H1 (cell line): ENCODE measurements around the gene GCFC2. TPM values are rescaled to one million over a fixed set of nuclear protein-coding genes. Genes with fewer than 3 reads are reported as not detected.

Experiments
- CTCF ChIA-PET: fragments of 300-600 bp; sonication (Branson Sonifier 250); formaldehyde crosslinking; loops from one replicate; lab custom pipeline; 2021; ENCODE audit not compliant: partially characterized antibody; lab: Charles Lee
- POLR2A ChIA-PET: fragments of 300-600 bp; sonication (Branson Sonifier 250); formaldehyde crosslinking; loops from one replicate; lab custom pipeline; 2021; ENCODE audit warnings: inconsistent platforms; ENCODE audit not compliant: partially characterized antibody; lab: Charles Lee
- DNase-seq, 2 experiments: peaks; one replicate each; pipeline versions ENCODE4 v3.0.0 to v3.0.0-alpha.2; 2010 to 2022; ENCODE audit warnings: low spot score in 2 of 2, low read depth in 1 of 2, mixed read lengths in 1 of 2
- FAIRE-seq: peaks from 2 replicates; lab custom pipeline; 2011; peaks lifted over from hg19 to GRCh38; lab: Jason Lieb, UNC
- H2AFZ ChIP-seq: 2 replicates; pipeline ENCODE4 v1.8.1; 2012; ENCODE audit warnings: low read length, inconsistent platforms
- H2AK5ac ChIP-seq: 2 replicates; pipeline ENCODE4 v1.6.1; 2013; ENCODE audit warnings: low read depth, low read length
- H2BK120ac ChIP-seq: replicated peaks from 2 replicates; pipeline ENCODE3; 2013; ENCODE audit warnings: low read depth, low read length, inconsistent platforms
- H2BK12ac ChIP-seq: 2 replicates; pipeline ENCODE4 v1.6.1; 2013; ENCODE audit warnings: low read depth, low read length
- H2BK15ac ChIP-seq: 2 replicates; pipeline ENCODE4 v1.6.1; 2013; ENCODE audit warnings: low read length
- H2BK20ac ChIP-seq: 2 replicates; pipeline ENCODE4 v1.6.1; 2013; ENCODE audit warnings: low read length
- H2BK5ac ChIP-seq: 2 replicates; pipeline ENCODE4 v1.6.1; 2013; ENCODE audit warnings: low read depth, low read length
- H3K14ac ChIP-seq: 2 replicates; pipeline ENCODE4 v1.6.1; 2013; ENCODE audit warnings: inconsistent platforms; ENCODE audit not compliant: insufficient read length
- H3K18ac ChIP-seq: 2 replicates; pipeline ENCODE4 v1.6.1; 2013; ENCODE audit warnings: low read length; ENCODE audit errors: extremely low read depth
- H3K23ac ChIP-seq: 2 replicates; pipeline ENCODE4 v1.6.1; 2013; ENCODE audit warnings: inconsistent platforms; ENCODE audit not compliant: insufficient read length
- H3K23me2 ChIP-seq: 2 replicates; pipeline ENCODE4 v1.6.1; 2013; ENCODE audit warnings: low read depth, low read length
- H3K27ac ChIP-seq: 2 replicates; pipeline ENCODE4 v1.6.1; 2011; ENCODE audit warnings: low read depth, low read length, inconsistent platforms
- H3K27me3 ChIP-seq, 4 experiments: replicated peaks in 1 of 4; 1 replicate in 1 of 4; 2 replicates in 3 of 4; pipeline versions ENCODE4 v1.6.1 to v1.8.1; 2011 to 2013; ENCODE audit warnings: low read length in 3 of 4, mild to moderate bottlenecking in 3 of 4, inconsistent platforms in 2 of 4, mixed read lengths in 2 of 4, moderate library complexity in 1 of 4; ENCODE audit not compliant: control insufficient read depth in 3 of 4, insufficient read depth in 3 of 4; ENCODE audit errors: extremely low read depth in 1 of 4
- H3K36me3 ChIP-seq, 4 experiments: 2 replicates each; pipeline versions ENCODE4 v1.6.1 to v1.8.1; 2011 to 2013; ENCODE audit warnings: mild to moderate bottlenecking in 4 of 4, low read length in 3 of 4, moderate library complexity in 2 of 4, control low read depth in 1 of 4, inconsistent platforms in 1 of 4; ENCODE audit not compliant: insufficient read depth in 4 of 4, control insufficient read depth in 2 of 4
- H3K4ac ChIP-seq: replicated peaks from 2 replicates; pipeline ENCODE3; 2013; ENCODE audit warnings: low read length, low read depth, mixed read lengths, inconsistent platforms; ENCODE audit not compliant: insufficient read length
- H3K4me1 ChIP-seq, 4 experiments: replicated peaks in 1 of 4; 1 replicate in 1 of 4; 2 replicates in 3 of 4; pipeline versions ENCODE4 v1.6.1 to v1.8.1; 2011 to 2013; ENCODE audit warnings: low read length in 3 of 4, inconsistent platforms in 2 of 4, mixed read lengths in 1 of 4; ENCODE audit not compliant: insufficient read depth in 4 of 4, control insufficient read depth in 3 of 4
- H3K4me2 ChIP-seq, 2 experiments: 2 replicates each; pipeline versions ENCODE4 v1.6.1 to v1.8.1; 2011 to 2013; ENCODE audit warnings: low read depth in 2 of 2, low read length in 2 of 2, control low read depth in 1 of 2, inconsistent platforms in 1 of 2, mild to moderate bottlenecking in 1 of 2; ENCODE audit not compliant: insufficient read depth in 1 of 2
- H3K4me3 ChIP-seq, 4 experiments: fragments of 200-600, 300-600 bp in 1 of 4; sonication (generic), shearing (Covaris generic), sonication (Bioruptor Twin) in 1 of 4; 2 replicates each; pipeline versions ENCODE4 v1.5.1 to v1.8.1; 2011 to 2016; ENCODE audit warnings: low read length in 4 of 4, low read depth in 3 of 4, control low read depth in 2 of 4, inconsistent platforms in 2 of 4, mild to moderate bottlenecking in 2 of 4, mixed read lengths in 1 of 4, moderate library complexity in 1 of 4; ENCODE audit not compliant: insufficient read depth in 2 of 4; ENCODE audit errors: extremely low read depth in 1 of 4
- H3K56ac ChIP-seq: replicated peaks from 2 replicates; pipeline ENCODE3; 2013; ENCODE audit warnings: low read depth, mild to moderate bottlenecking, mixed read lengths, low read length, inconsistent platforms; ENCODE audit not compliant: insufficient read length
- H3K79me1 ChIP-seq: 2 replicates; pipeline ENCODE4 v1.6.1; 2013; ENCODE audit warnings: low read depth, low read length, control low read depth
- H3K79me2 ChIP-seq, 2 experiments: 2 replicates each; pipeline versions ENCODE4 v1.6.1 to v1.8.1; 2012 to 2013; ENCODE audit warnings: low read length in 2 of 2, mild to moderate bottlenecking in 2 of 2, inconsistent platforms in 1 of 2; ENCODE audit not compliant: insufficient read depth in 2 of 2, control insufficient read depth in 1 of 2
- H3K9ac ChIP-seq, 4 experiments: replicated peaks in 1 of 4; 1 replicate in 1 of 4; 2 replicates in 3 of 4; pipeline versions ENCODE4 v1.6.1 to v1.8.1; 2011 to 2013; ENCODE audit warnings: low read depth in 3 of 4, low read length in 3 of 4, control low read depth in 2 of 4, mild to moderate bottlenecking in 2 of 4, moderate library complexity in 2 of 4, inconsistent platforms in 1 of 4; ENCODE audit errors: extremely low read depth in 1 of 4
- H3K9me3 ChIP-seq, 2 experiments: 2 replicates each; pipeline versions ENCODE4 v1.6.1 to v1.8.1; 2012 to 2013; ENCODE audit warnings: mild to moderate bottlenecking in 2 of 2, moderate library complexity in 2 of 2, control low read depth in 1 of 2, inconsistent platforms in 1 of 2, low read depth in 1 of 2, low read length in 1 of 2, mixed read lengths in 1 of 2; ENCODE audit not compliant: insufficient read depth in 2 of 2
- H4K20me1 ChIP-seq, 2 experiments: replicated peaks in 1 of 2; 2 replicates each; pipeline versions ENCODE3 to v1.8.1; 2011 to 2013; ENCODE audit warnings: inconsistent platforms in 2 of 2, low read length in 2 of 2, mild to moderate bottlenecking in 1 of 2; ENCODE audit not compliant: insufficient read depth in 2 of 2, control insufficient read depth in 1 of 2
- H4K5ac ChIP-seq: 2 replicates; pipeline ENCODE4 v1.6.1; 2013; ENCODE audit warnings: low read length, low read depth, mixed read lengths, inconsistent platforms; ENCODE audit not compliant: insufficient read length
- H4K8ac ChIP-seq: 2 replicates; pipeline ENCODE4 v1.8.0; 2013; ENCODE audit warnings: mild to moderate bottlenecking, moderate library complexity, low read length, inconsistent platforms; ENCODE audit not compliant: insufficient read depth; ENCODE audit errors: extremely low read depth
- H4K91ac ChIP-seq: replicated peaks from 2 replicates; pipeline ENCODE3; 2013; ENCODE audit warnings: low read length, mixed read lengths, inconsistent platforms; ENCODE audit not compliant: insufficient read length
- BRCA1 ChIP-seq: IDR thresholded peaks from 2 replicates; pipeline ENCODE4 v1.6.1; 2012; ENCODE audit warnings: low read depth, low read length, improper control_type of control experiment
- CHD2 ChIP-seq: IDR thresholded peaks from 2 replicates; pipeline ENCODE4 v1.6.1; 2012; ENCODE audit warnings: low read length, improper control_type of control experiment
- E2F6 ChIP-seq: IDR thresholded peaks from 2 replicates; pipeline ENCODE4 v1.6.1; 2012; ENCODE audit warnings: inconsistent platforms
- SP4 ChIP-seq: IDR thresholded peaks from 2 replicates; pipeline ENCODE4 v1.6.1; 2012; ENCODE audit warnings: low read length, inconsistent platforms
- WGBS, 2 experiments: shearing (Covaris generic) in 1 of 2; methylation state at CpG; one replicate each; pipeline versions ENCODE4 v1.1.6 to v1.1.7; 2013 to 2015; ENCODE audit warnings: low lambda C conversion rate in 2 of 2, mixed read lengths in 2 of 2, inconsistent platforms in 1 of 2, low coverage in 1 of 2, missing lambda C conversion rate in 1 of 2; ENCODE audit not compliant: insufficient replicate concordance in 2 of 2, insufficient coverage in 1 of 2, insufficient read length in 1 of 2; ENCODE audit errors: extremely low coverage in 1 of 2, missing lambda C conversion rate in 1 of 2; 5-methylcytosine and 5-hydroxymethylcytosine counted together
- polyA plus RNA-seq, 7 experiments: library from polyadenylated mRNA; depleted of rRNA in 3 of 7; stranded (reverse) in 5 of 7; unstranded in 2 of 7; fragments of >200 nt in 5 of 7; fragments of 200-250 nt in 2 of 7; gene quantifications; 1 replicate in 5 of 7; 2 replicates in 1 of 7; 4 replicates in 1 of 7; pipeline versions ENCODE4 v1.2.1 to v1.2.3, GENCODE V29; 2011 to 2013; ENCODE audit warnings: missing spikeins in 2 of 7, mixed read lengths in 2 of 7
- total RNA-seq: library from RNA; stranded (reverse); fragmentation: NEBNext Ultra II Directional; extraction: Animal tissue kit (Norgen Biotek cat#: 25700); gene quantifications from 2 replicates; pipeline ENCODE4 v1.2.1, GENCODE V29; 2021

GCFC2 gene
- total and polyA plus RNA-seq, 2 of the 8 experiments (the other 6 are each of a cell fraction or from before 2014, with no cell fraction given) = 5.6 to 19.1 TPM

- no peak for DNase-seq
- no peak for FAIRE-seq
- no peak for TF ChIP-seq E2F6
- TF ChIP-seq SP4 = no peak
- no peak for TF ChIP-seq CHD2
- TF ChIP-seq BRCA1 = no peak
Measured at GRCh38 chr2:75622929-75623328, 87.8 kb downstream of the GCFC2 start.

More at GRCh38 chr2:75622929-75623328, 87.8 kb downstream of the GCFC2 start:
- Histone ChIP-seq H3K27me3 (no peaks in the 10 kb centered on the region), H3K9ac (no peak overlapping the region), H4K5ac (no peak overlapping the region), H3K14ac (no peak overlapping the region), H3K56ac (no peak overlapping the region), H3K4me1 (no peaks in the 10 kb centered on the region), H3K79me1 (no peaks in the 10 kb centered on the region), H2AK5ac (no peak overlapping the region), H3K36me3 (no peaks in the 10 kb centered on the region), H3K4ac (no peak overlapping the region), H3K23ac (no peak overlapping the region), H4K20me1 (no peaks in the 10 kb centered on the region), H3K4me2 (no peak overlapping the region), H3K23me2 (no peaks in the 10 kb centered on the region), H2BK120ac (no peak overlapping the region), H2BK12ac (no peak overlapping the region), H3K4me3 (no peak overlapping the region), H2BK15ac (no peak overlapping the region), H2AFZ (no peak overlapping the region), H2BK5ac (no peak overlapping the region), H3K79me2 (no peaks in the 10 kb centered on the region), H3K27ac (no peak overlapping the region), H4K8ac (no peak overlapping the region), H3K9me3 (no peaks in the 10 kb centered on the region), H2BK20ac (no peak overlapping the region), H3K18ac (no peak overlapping the region), H4K91ac (no peak overlapping the region)
- ChIA-PET POLR2A (no interaction called here), CTCF (interaction anchor here (0.9 to 2.6 kb wide), 5 partner anchors 10 to 158 kb away, joined by 3 to 16 read pairs (median 3); no protein-coding TSS in a partner anchor)
- WGBS, 2 experiments = 90% methylated on average over 3 of the region's 3 CpGs; no CpG with 5 or more reads in 1 of the 2 experiments
